Kidney (tissue), 14 donors: ENCODE results near the gene BEND6. TPM values are rescaled to one million over a fixed set of nuclear protein-coding genes. Genes with fewer than 3 reads are reported as not detected.

Experiments used
- DNase-seq, 5 donors: peaks; one replicate each; pipeline ENCODE4 v3.0.0-alpha.2; 2013 to 2020
- FAIRE-seq: peaks from 2 replicates; lab custom pipeline; 2012; peaks lifted over from hg19 to GRCh38; lab: Jason Lieb, UNC
- H3K27ac ChIP-seq, 2 donors: one replicate each; pipeline ENCODE4 v1.7.0; 2013; ENCODE audit warnings: low read depth in 2 of 2, low read length in 2 of 2, inconsistent platforms in 1 of 2
- H3K27me3 ChIP-seq: one replicate; pipeline ENCODE4 v1.7.1; 2013; ENCODE audit warnings: low read length, inconsistent platforms; ENCODE audit not compliant: control insufficient read depth, insufficient read depth
- H3K36me3 ChIP-seq, 3 donors: one replicate each; pipeline versions ENCODE4 v1.7.0 to v1.7.1; 2013; ENCODE audit warnings: low read length in 3 of 3, control low read depth in 1 of 3, inconsistent platforms in 1 of 3; ENCODE audit not compliant: insufficient read depth in 3 of 3, control insufficient read depth in 2 of 3
- H3K4me1 ChIP-seq, 3 donors: one replicate each; pipeline versions ENCODE4 v1.7.0 to v1.7.1; 2013; ENCODE audit warnings: low read length in 3 of 3, inconsistent platforms in 1 of 3, low read depth in 1 of 3; ENCODE audit not compliant: control insufficient read depth in 2 of 3, insufficient read depth in 2 of 3
- H3K4me3 ChIP-seq, 3 donors: one replicate each; pipeline versions ENCODE4 v1.7.0 to v1.8.1; 2013; ENCODE audit warnings: low read length in 3 of 3, control low read depth in 1 of 3, inconsistent platforms in 1 of 3
- H3K9ac ChIP-seq, 3 donors: one replicate each; pipeline versions ENCODE4 v1.7.0 to v1.7.1; 2013; ENCODE audit warnings: low read length in 3 of 3, control low read depth in 1 of 3, inconsistent platforms in 1 of 3
- H3K9me3 ChIP-seq, 3 donors: one replicate each; pipeline versions ENCODE4 v1.7.0 to v1.7.1; 2013; ENCODE audit warnings: low read length in 3 of 3, control low read depth in 1 of 3, inconsistent platforms in 1 of 3; ENCODE audit not compliant: control insufficient read depth in 2 of 3, insufficient read depth in 1 of 3
- CTCF ChIP-seq: IDR thresholded peaks from 3 replicates; pipeline ENCODE4 v1.5.1; 2012; ENCODE audit warnings: mild to moderate bottlenecking, moderate library complexity, borderline replicate concordance; ENCODE audit not compliant: insufficient read depth; ENCODE audit errors: extremely low read depth
- intact Hi-C: fragments of 100-400 bp; cut with DNase I; formaldehyde crosslinking; loops from one replicate; pipeline ENCODE4 v1.11.1; 2022
- polyA plus RNA-seq: library from polyadenylated mRNA; stranded (reverse); fragments of 350-450 nt; fragmentation: Illumina TruSeq; extraction: RNeasy Lipid Tissue Mini Kit (QIAGEN cat#74804); gene quantifications from one replicate; pipeline ENCODE4 v1.2.3, GENCODE V29; 2014; ENCODE audit warnings: low read depth, low replicate concordance; ENCODE audit not compliant: insufficient read depth
- total RNA-seq: library from RNA; stranded (reverse); fragmentation: NEBNext Ultra II Directional; extraction: Animal tissue kit (Norgen Biotek cat#: 25700); gene quantifications from one replicate; pipeline ENCODE4 v1.2.1, GENCODE V29; 2021
- donor health status: control.
- donor health status: control.
- donor health status: control.
- donor health status: control.
- donor health status: control.
- donor health status: DM: yes; HTN: yes; CAD: no.
- donor health status: Normal renal cell carcinoma (clear cell type).

The BEND6 gene
- total and polyA plus RNA-seq, 2 donors from 2014 or later, result 0.72 to 0.86 TPM

- Histone ChIP-seq H3K9me3 (no peaks in the 10 kb centered on the region), H3K27ac (no peak overlapping the region), H3K9ac (no peak overlapping the region), H3K4me3 (no peak overlapping the region), H3K4me1 (no peaks in the 10 kb centered on the region), H3K36me3 (no peaks in the 10 kb centered on the region), H3K27me3 (no peaks in the 10 kb centered on the region)
- DNase-seq (no peak), FAIRE-seq (no peak)
- intact Hi-C loops, result no loop called here
- TF ChIP-seq CTCF, result no peak
These were observed 7.5 kb downstream of the BEND6 start for GRCh38 chr6:56962441-56962840.

- Histone ChIP-seq H3K4me1 (no peaks in the 10 kb centered on the region), H3K27me3 (no peaks in the 10 kb centered on the region)
- no peak for FAIRE-seq
These were observed 8.1 kb downstream of the BEND6 start for GRCh38 chr6:56963043-56963442.

GRCh38 chr6:56963793-56964192 is 8.9 kb downstream of the BEND6 start:
- intact Hi-C loops, result no loop called here
- Histone ChIP-seq H3K9ac (no peak overlapping the region), H3K36me3 (no peaks in the 10 kb centered on the region), H3K27ac (no peak overlapping the region), H3K27me3 (no peaks in the 10 kb centered on the region), H3K4me1 (no peaks in the 10 kb centered on the region), H3K4me3 (no peak overlapping the region), H3K9me3 (no peaks in the 10 kb centered on the region)
- FAIRE-seq (peak; percentile 98), DNase-seq (no peak)
- TF ChIP-seq CTCF, result no peak

More at GRCh38 chr6:56963043-56963442, 8.1 kb downstream of the BEND6 start:
- Histone ChIP-seq H3K36me3 (no peaks in the 10 kb centered on the region), H3K27ac (no peak overlapping the region), H3K9me3 (no peaks in the 10 kb centered on the region), H3K9ac (no peak overlapping the region), H3K4me3 (no peak overlapping the region)
- intact Hi-C loops, result no loop called here
- TF ChIP-seq CTCF, result no peak
- no peak for DNase-seq

GRCh38 chr6:56965126-56965525 is 10.2 kb downstream of the BEND6 start:
- no peaks in the 10 kb centered on the region for H3K9me3 ChIP-seq
- no peak overlapping the region for H3K9ac ChIP-seq
- DNase-seq (no peak), FAIRE-seq (no peak)
- H3K4me1 ChIP-seq, result no peaks in the 10 kb centered on the region
- no peaks in the 10 kb centered on the region for H3K27me3 ChIP-seq
- H3K36me3 ChIP-seq, result no peaks in the 10 kb centered on the region
- no peak overlapping the region for H3K4me3 ChIP-seq
- intact Hi-C loops, result no loop called here
- no peak for TF ChIP-seq CTCF
- no peak overlapping the region for H3K27ac ChIP-seq
